DMS153 treated with DMSO at 0.1 percent for 48 hours (cell line): ENCODE results near the gene POMC.
"Not testable (repeated sequence)": the region's sequence is repeated elsewhere in the genome, so short reads cannot be mapped to it uniquely, and the experiment has no call there.

Source experiments
- DNase-seq: peaks from one replicate; lab custom pipeline; 2025; ENCODE audit not compliant: unreplicated experiment; lab: John Stamatoyannopoulos, UW

Gene POMC

DNA sequence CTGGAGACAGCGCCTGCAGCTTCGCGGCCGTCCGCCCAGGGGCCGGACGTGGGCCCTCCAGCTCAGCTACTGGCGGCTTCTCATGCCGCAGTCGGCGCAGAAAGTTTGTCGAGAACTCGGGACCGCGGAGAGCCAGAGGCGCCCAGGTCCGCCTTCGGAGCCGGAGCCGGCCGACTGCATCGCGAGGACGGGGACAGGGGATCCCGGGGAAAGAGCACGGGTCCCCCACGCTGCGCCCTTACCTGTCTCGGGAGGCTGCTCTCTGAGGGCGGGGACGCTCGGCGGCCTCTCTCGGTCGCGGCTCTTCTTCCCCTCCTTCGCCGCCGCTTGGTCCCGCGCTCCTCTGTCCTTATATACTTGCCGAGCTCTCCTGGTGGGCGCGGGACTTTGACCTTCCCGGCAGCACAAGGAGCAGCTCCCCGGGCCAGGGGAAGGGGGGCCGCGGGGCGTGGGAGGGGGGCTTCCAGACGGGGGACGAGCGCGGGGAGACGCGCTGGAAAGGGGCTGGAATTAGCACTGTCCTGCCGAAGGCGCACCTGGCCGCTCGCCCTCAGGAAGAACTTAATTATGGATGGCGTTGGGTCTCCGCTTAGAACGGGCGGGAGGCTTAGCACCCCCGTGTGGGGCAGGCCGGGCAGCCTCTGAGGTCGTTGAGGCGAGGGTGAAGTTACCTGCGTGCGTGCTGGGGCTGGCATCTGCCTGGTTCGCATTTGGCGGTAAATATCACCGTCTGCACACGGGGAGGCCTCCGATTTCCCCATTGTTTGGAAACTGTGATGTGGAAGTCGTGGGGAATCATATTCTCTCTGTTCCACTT, at the start of gene POMC:
POMC (minus strand) TSS at position 325 of the 817 bp plus-strand sequence. CDS start 3,808 bp downstream, outside the sequence.
- DNase-seq, result peak; percentile 3

DNA sequence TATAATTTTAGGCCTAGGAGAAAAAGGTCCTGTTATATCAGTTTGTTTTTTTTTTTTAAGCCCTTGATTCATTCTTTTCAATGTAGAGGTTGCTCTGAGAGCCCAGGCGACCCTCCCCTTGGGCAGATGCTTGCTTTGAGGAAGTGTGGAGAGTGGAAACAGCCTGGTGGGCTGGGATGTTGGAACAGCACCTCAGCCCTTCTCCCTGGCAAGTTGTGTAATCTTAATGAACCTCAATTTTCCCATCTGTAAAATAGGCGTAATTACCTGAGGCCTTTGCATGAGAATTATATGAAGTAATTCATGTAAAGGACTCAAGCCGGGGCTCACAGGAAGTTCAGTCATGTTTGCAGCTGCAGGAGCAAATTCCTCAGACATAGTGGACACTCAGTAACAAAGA, 49.7 kb upstream of the POMC start:
- no peak for DNase-seq

DNA sequence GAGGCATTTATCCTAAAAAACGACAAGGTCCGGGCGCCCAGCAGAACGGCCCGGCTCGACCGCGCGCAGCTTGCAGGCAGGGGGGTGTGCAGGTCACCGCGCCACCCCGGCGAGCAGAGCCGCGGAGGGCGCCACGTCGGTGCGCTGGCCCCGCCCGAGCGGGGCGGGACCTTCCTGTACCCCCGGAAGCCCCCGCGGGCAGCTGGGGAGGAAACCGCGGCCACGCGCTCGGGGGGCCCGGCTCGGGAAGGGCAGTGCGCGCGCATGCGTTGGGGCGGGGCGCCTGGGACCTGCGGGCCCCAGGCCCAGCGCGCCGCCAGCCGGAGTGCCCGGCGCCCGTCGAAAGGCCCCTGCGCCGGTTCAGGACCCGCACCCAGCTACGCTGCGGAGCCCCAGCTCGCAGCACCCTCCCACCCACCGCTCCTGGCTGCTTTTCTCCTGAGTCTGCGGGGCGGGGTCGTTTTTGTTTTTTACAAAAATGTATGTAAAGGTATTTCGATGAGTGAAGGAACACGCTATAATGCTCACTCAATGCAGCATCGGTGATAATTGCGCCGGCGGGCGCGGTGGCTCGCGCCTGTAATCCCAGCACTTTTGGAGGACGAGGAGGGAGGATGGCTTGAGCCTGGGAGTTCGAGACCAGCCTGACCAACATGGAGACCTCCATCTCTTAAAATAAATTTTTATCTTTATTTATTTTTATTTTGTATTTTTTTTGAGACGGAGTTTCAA, 47.7 kb upstream of the POMC start:
- DNase-seq, result no peak

DNA sequence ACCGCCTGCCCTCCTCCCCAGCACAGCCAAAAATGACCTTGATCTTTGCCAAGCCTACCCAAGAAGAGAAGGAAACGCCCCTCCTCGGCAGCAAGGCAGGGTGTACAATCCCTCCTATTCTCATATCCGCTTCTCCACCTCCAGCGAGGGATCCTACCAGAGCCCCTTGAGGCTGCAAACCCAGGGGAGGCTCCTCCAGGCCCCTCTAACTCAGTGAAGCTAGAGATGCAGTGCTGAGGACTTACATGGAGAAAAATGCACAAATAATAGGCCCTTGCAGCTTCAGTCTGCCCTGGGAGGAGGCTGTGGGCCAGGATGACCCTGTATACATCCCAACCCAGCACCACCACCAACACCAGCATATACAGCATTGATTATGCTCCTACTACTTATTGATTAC, 46.9 kb upstream of the POMC start:
- DNase-seq, result no peak

GRCh38 chr2:25213229-25213628, 44.8 kb upstream of the POMC start:
- no peak for DNase-seq

DNA sequence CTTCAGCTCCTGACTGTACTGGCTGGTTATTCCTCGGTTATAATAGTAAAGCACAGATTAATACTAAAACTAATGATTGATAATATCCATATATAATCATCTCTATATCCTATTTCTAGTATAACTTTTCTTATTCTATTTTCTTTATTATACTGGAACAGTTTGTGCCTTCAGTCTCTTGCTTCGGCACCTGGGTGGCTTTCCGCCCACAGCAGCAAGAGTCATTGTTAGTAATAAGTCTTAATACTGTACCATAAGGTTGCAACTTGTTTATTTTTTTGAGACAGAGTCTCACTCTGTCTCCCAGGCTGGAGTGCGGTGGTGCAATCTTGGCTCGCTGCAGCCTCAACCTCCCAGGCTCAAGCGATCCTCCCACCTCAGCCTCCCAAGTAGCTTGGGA, 42.5 kb upstream of the POMC start:
- not testable (repeated sequence) for DNase-seq

- no peak for DNase-seq
These were observed 38.7 kb upstream of the POMC start for GRCh38 chr2:25207078-25207545.

DNA sequence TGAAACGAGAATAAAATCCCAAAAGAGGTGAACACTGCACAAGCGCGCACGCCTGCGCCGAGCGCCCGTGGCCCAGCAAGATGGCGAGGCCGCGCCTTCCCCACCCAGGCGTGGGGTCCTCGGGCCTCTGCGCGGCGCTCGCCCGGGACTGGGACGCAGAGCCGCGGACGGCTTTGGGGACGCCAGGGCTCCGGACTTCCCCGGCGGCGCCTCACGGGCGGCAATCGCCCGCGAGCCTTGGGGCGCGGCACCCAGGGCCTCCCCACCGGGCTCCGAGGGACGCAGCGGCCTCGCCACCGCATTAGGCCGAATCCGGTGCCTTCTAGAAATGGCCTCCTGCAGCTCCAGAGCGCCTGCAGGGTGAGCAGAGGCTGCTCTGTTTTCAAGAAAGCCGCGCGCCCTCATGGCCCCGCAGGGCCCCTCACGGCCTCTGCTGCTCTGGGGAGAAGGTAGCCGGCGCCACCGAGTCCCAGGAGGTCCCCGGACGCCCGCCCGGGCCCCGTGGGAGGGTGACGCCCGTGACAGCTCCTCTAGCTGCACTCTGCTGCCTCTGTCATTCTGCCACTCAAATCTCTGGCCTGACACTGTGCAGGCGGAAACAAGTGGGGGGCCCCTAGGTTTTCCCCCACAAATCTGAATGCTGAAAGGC, 35.9 kb upstream of the POMC start:
- DNase-seq, result no peak

DNA sequence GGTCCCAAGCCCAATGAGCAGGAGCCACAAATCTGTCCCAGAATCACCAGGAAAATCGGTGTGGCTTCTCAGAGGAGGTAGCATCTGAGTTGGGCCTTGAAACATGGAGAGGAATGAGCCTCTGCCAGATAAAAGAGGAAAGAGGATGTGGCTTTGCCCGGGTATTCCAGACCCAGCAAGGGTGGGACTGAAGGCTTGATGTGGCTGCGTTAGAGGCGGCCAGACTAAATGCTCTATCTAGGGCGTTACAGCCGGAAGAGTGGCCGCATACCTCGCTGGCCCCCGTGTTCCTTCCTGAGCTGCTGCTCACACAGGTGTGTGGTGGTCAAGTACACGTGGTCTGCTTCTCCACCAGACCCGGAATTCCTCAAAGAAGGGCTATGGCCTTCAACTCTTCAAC, 33.9 kb upstream of the POMC start:
- no peak for DNase-seq

DNA sequence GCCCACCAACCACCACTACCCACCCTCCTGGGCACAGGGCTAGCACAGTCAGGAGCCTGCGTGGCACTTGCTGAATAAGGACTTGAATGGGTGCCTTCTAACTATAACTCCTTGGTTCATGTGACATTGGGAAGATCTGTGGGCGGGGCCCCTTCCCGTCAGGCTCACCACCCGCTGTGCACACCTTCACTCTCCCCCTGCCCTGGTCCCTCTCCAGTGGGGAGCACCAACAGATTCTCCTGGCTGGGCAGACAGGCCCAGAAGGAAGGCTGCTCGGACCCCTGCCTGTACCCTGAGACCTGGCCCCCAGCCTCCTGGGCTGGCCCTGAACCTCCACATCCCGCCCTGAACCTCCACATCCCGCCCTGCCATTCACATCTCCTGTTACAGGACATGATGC, 33.4 kb upstream of the POMC start:
- no peak for DNase-seq

GRCh38 chr2:25201265-25201664, 32.9 kb upstream of the POMC start:
- no peak for DNase-seq

GRCh38 chr2:25198576-25198975, 30.2 kb upstream of the POMC start:
- DNase-seq, result no peak

DNA sequence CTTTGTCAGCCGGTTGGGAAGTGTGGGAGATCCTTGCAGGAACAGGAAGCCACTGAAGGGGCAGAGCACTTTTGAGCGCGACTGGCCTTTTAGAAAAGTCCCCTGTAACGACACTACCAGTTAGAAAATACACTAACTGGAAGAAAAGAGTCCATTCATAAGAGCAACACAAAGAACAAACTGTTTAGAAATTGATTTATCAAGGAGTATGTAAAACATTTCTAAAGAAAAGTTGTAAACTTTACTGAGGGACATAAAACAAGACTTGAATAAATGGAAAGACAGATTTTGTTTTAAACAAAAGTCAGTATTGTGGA, 29.8 kb upstream of the POMC start:
- DNase-seq, result no peak

- no peak for DNase-seq
These were observed 29.2 kb upstream of the POMC start for GRCh38 chr2:25197336-25198208.

GRCh38 chr2:25194576-25195122, 26.3 kb upstream of the POMC start:
- DNase-seq, result no peak

DNA sequence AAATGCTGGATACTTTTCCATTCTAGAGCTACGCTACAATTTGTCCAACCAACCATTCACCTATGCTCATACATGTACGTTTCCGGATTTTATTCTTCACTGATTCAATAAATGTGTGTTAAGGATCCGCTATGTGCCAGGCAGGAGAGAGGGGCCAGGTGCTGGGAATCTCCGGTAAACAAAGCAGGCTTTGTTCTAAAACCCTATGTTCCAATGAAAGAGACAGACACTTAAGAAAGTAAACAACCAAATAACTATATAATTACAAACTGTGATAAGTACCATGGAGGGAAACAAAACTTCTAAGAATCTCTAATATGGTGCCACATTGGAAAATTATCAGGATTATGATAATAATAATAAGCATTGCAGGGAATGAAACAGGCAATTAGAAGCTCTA, 22.2 kb upstream of the POMC start:
- peak; percentile 55 for DNase-seq

GRCh38 chr2:25188405-25188804, 20.0 kb upstream of the POMC start:
- DNase-seq, result no peak

DNA sequence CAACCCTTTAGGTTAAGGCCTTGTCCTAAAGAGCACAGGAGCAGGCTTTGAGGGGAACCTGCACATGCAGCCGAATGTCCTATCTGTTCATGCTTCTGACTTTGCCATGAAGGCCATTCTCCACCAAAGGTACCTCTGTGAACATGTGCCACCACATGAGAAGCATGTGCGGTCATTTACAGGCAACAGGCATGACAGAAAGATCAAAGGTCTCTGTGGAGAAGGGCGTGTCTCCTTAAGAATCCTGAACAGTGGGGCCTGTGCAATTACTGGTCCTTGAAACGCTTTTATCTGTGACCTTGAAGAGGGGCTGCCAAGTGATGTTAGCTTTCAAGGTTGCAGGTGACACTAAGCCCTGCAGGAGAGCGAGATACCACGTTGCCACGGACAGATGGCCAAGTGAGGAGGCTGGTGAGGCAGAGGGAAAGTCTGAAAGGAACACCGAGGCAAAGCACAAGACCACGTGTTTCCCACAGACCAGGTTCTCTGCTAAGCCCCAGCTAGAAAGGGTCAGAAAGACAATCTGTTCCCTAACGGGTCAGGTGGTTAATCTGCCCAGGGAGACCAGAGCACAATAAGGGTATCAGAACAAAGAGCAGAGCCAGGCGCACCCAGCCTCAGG, 19.5 kb upstream of the POMC start:
- DNase-seq, result no peak

GRCh38 chr2:25184254-25184653, 15.9 kb upstream of the POMC start:
- DNase-seq, result no peak

- no peak for DNase-seq
These were observed 10.6 kb upstream of the POMC start for GRCh38 chr2:25178976-25179375.
